ENCODE data around the gene NDE1. TPM values are rescaled to one million over a fixed set of nuclear protein-coding genes. Genes with fewer than 3 reads are reported as not detected.

Gene NDE1
- total and polyA plus RNA-seq, 7 donors: 6.6 to 17.0 (median 10.3) TPM

- Histone ChIP-seq H3K4me1 (no peaks in the 10 kb centered on the region), H3K4me3 (no peak overlapping the region), H3K9me3 (no peaks in the 10 kb centered on the region), H3K27ac (no peak overlapping the region), H3K36me3 (ENCODE audit: insufficient read depth in 1 of 2, low read depth in 1 of 2) (peaks cover 0 to 33% of the 10 kb centered on the region in 2 donors), H3K27me3 (ENCODE audit: insufficient read depth in 3 of 3, low read length in 2 of 3) (no peaks in the 10 kb centered on the region)
- WGBS, 3 donors: 93 to 94% (median 94%) methylated on average over 23 of the region's 23 CpGs
- no peak for DNase-seq
- intact Hi-C loops (cut with DNase I): no loop called here
- no peak for TF ChIP-seq CTCF (IDR thresholded peaks at IDR 0.05)
- no peak for ATAC-seq
These were observed 66.8 kb downstream of the NDE1 start for GRCh38 chr16:15716694-15717447.

- Histone ChIP-seq H3K27me3 (ENCODE audit: insufficient read depth in 3 of 3, low read length in 2 of 3) (no peaks in the 10 kb centered on the region), H3K27ac (no peak overlapping the region), H3K36me3 (ENCODE audit: insufficient read depth in 1 of 2, low read depth in 1 of 2) (peaks cover 0 to 51% of the 10 kb centered on the region in 2 donors), H3K4me1 (no peaks in the 10 kb centered on the region), H3K9me3 (no peaks in the 10 kb centered on the region), H3K4me3 (no peak overlapping the region)
- WGBS, 3 donors: 94 to 96% (median 95%) methylated on average over 14 of the region's 14 CpGs
- ATAC-seq (no peak), DNase-seq (no peak)
- TF ChIP-seq CTCF (IDR thresholded peaks at IDR 0.05): no peak
- intact Hi-C loops (cut with DNase I): no loop called here
These were observed 71.0 kb downstream of the NDE1 start for GRCh38 chr16:15721018-15721417.

GRCh38 chr16:15723808-15724207 lies 73.8 kb downstream of the NDE1 start:
- Histone ChIP-seq H3K36me3 (ENCODE audit: insufficient read depth in 1 of 2, low read depth in 1 of 2) (peaks cover 0 to 29% of the 10 kb centered on the region in 2 donors), H3K27ac (no peak overlapping the region), H3K27me3 (ENCODE audit: insufficient read depth in 3 of 3, low read length in 2 of 3) (no peaks in the 10 kb centered on the region), H3K4me1 (no peaks in the 10 kb centered on the region), H3K4me3 (no peak overlapping the region), H3K9me3 (no peaks in the 10 kb centered on the region)
- DNase-seq: no peak
- 91 to 94% (median 93%) methylated on average over 7 of the region's 7 CpGs for WGBS, 3 donors
- intact Hi-C loops (cut with DNase I): no loop called here
- TF ChIP-seq CTCF (IDR thresholded peaks at IDR 0.05): no peak
- no peak for ATAC-seq

- intact Hi-C loops (cut with DNase I): no loop called here
- TF ChIP-seq CTCF (IDR thresholded peaks at IDR 0.05): no peak
- Histone ChIP-seq H3K27me3 (ENCODE audit: insufficient read depth in 3 of 3, low read length in 2 of 3) (no peaks in the 10 kb centered on the region), H3K4me1 (no peaks in the 10 kb centered on the region), H3K27ac (no peak overlapping the region), H3K4me3 (no peak overlapping the region), H3K36me3 (ENCODE audit: insufficient read depth in 1 of 2, low read depth in 1 of 2) (peaks cover 0 to 21% of the 10 kb centered on the region in 2 donors), H3K9me3 (no peaks in the 10 kb centered on the region)
- ATAC-seq (no peak), DNase-seq (no peak)
- WGBS, 3 donors: 94 to 99% (median 97%) methylated on average over 5 of the region's 5 CpGs
These were observed 75.7 kb downstream of the NDE1 start for GRCh38 chr16:15725641-15726240.
